HL-60/S4 (cell line): ENCODE data around the gene MBOAT7.
"Not testable (repeated sequence)": the region's sequence is repeated elsewhere in the genome, so short reads cannot be mapped to it uniquely, and the experiment has no call there.

Experiments
- in situ Hi-C: fragments of 300-500 bp; cut with MboI; formaldehyde crosslinking; loops from 2 replicates; pipeline ENCODE4 v1.14.3; 2022; ENCODE audit warnings: low sequenced_read_pairs

Gene MBOAT7

GRCh38 chr19:54189735-54190502 is 539 bp upstream of the MBOAT7 start:
- in situ Hi-C loops = no loop called here

- in situ Hi-C loops = no loop called here
These were observed 1.0 kb downstream of the MBOAT7 start for GRCh38 chr19:54188215-54188871.

- in situ Hi-C loops = no loop called here
These were observed 2.4 kb downstream of the MBOAT7 start for GRCh38 chr19:54186934-54187381.

GRCh38 chr19:54186351-54186750 is 3.0 kb downstream of the MBOAT7 start:
- in situ Hi-C loops = no loop called here

- in situ Hi-C loops = no loop called here
These were observed 5.9 kb downstream of the MBOAT7 start for GRCh38 chr19:54183431-54183830.

- in situ Hi-C loops = not testable (repeated sequence)
These were observed 7.5 kb downstream of the MBOAT7 start for GRCh38 chr19:54181894-54182293.

- in situ Hi-C loops = no loop called here
These were observed 8.7 kb downstream of the MBOAT7 start for GRCh38 chr19:54180691-54181091.

- in situ Hi-C loops = no loop called here
These were observed 9.4 kb downstream of the MBOAT7 start for GRCh38 chr19:54179921-54180461.

- in situ Hi-C loops = no loop called here
These were observed 10.0 kb downstream of the MBOAT7 start for GRCh38 chr19:54179262-54179852.

- in situ Hi-C loops = no loop called here
These were observed 10.7 kb downstream of the MBOAT7 start for GRCh38 chr19:54178581-54179261.

GRCh38 chr19:54173951-54174834 is 15.2 kb downstream of the MBOAT7 start:
- in situ Hi-C loops = no loop called here

GRCh38 chr19:54173359-54173699 is 16.1 kb downstream of the MBOAT7 start:
- in situ Hi-C loops = no loop called here

GRCh38 chr19:54172471-54173358 is 16.7 kb downstream of the MBOAT7 start, which contains the start of gene TMC4:
TMC4 (minus strand) TSS chr19:54173160; CDS start chr19:54173117, 43 bp downstream.
- in situ Hi-C loops = no loop called here

GRCh38 chr19:54171736-54172431 is 17.5 kb downstream of the MBOAT7 start:
- in situ Hi-C loops = not testable (repeated sequence)

GRCh38 chr19:54169149-54169740 is 20.1 kb downstream of the MBOAT7 start:
- in situ Hi-C loops = no loop called here

- in situ Hi-C loops = no loop called here
These were observed 21.0 kb downstream of the MBOAT7 start for GRCh38 chr19:54168174-54168917.

GRCh38 chr19:54165222-54165621 is 24.2 kb downstream of the MBOAT7 start:
- in situ Hi-C loops = no loop called here
